Fibroblast of mammary gland (primary cell): ENCODE results near the gene ABHD1.
"Not testable (repeated sequence)": the region's sequence is repeated elsewhere in the genome, so short reads cannot be mapped to it uniquely, and the experiment has no call there.

Experiments used
- DNase-seq: peaks from one replicate; pipeline ENCODE4 v3.0.0-alpha.2; 2010; ENCODE audit warnings: low read depth
- H3K4me3 ChIP-seq: 2 replicates; pipeline ENCODE4 v1.5.1; 2011; ENCODE audit warnings: low read depth, mild to moderate bottlenecking, low read length, moderate library complexity; ENCODE audit not compliant: control insufficient read depth
- TF ChIP-seq, protein P1 (sequence below): conservative IDR thresholded peaks from 2 replicates; pipeline ENCODE4 v1.5.1; 2011; ENCODE audit warnings: low read depth, low read length, inconsistent platforms; ENCODE audit not compliant: control insufficient read depth, insufficient read depth

The ABHD1 gene

DNA sequence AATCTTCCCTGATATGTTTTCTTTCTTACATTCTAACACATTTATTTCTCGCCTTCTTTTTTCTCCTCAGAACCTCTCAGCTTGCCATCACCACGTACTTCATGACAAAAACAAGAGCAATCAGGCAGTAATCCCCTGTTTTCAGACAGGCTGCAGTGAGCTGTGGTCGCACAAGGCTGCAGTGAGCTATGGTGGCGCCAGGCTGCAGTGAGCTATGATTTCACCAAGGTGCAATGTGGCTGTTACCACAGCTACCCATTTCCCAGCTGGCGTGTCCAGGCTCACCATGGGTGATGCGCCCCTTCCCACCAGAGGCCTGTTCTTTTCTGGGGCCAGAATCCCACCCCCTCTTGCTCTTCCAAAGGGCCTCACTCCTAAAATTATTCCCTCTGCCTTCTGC, 51.0 kb downstream of the ABHD1 start:
- TF ChIP-seq, protein P1, sequence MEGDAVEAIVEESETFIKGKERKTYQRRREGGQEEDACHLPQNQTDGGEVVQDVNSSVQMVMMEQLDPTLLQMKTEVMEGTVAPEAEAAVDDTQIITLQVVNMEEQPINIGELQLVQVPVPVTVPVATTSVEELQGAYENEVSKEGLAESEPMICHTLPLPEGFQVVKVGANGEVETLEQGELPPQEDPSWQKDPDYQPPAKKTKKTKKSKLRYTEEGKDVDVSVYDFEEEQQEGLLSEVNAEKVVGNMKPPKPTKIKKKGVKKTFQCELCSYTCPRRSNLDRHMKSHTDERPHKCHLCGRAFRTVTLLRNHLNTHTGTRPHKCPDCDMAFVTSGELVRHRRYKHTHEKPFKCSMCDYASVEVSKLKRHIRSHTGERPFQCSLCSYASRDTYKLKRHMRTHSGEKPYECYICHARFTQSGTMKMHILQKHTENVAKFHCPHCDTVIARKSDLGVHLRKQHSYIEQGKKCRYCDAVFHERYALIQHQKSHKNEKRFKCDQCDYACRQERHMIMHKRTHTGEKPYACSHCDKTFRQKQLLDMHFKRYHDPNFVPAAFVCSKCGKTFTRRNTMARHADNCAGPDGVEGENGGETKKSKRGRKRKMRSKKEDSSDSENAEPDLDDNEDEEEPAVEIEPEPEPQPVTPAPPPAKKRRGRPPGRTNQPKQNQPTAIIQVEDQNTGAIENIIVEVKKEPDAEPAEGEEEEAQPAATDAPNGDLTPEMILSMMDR: no peak
- H3K4me3 ChIP-seq: no peak overlapping the region
- no peak for DNase-seq

DNA sequence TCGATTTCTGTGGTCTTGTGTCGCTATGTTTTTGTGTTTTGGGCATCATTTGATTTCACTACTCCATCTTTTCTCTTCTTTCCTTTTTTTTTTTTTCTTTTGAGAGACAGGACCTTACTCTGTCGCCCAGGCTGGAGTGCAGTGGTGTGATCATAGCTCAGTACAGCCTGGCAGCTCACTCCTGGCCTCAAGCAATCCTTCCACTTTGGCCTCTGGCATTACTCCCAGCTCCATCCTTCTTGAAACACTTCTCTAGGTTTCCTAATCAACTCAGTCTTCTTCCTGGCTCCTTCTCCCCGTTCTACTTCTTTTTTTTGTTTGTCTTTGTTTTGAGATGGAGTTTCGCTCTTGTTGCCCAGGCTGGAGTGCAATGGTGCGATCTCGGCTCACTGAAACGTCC, 51.7 kb downstream of the ABHD1 start:
- TF ChIP-seq, protein P1: no peak
- H3K4me3 ChIP-seq: no peak overlapping the region
- peak; percentile 40 for DNase-seq

- not testable (repeated sequence) for H3K4me3 ChIP-seq, DNase-seq
Observed at GRCh38 chr2:27175781-27176180, 52.2 kb downstream of the ABHD1 start.

GRCh38 chr2:27177441-27178351, 54.1 kb downstream of the ABHD1 start:
- TF ChIP-seq, protein P1: no peak
- DNase-seq: no peak

DNA sequence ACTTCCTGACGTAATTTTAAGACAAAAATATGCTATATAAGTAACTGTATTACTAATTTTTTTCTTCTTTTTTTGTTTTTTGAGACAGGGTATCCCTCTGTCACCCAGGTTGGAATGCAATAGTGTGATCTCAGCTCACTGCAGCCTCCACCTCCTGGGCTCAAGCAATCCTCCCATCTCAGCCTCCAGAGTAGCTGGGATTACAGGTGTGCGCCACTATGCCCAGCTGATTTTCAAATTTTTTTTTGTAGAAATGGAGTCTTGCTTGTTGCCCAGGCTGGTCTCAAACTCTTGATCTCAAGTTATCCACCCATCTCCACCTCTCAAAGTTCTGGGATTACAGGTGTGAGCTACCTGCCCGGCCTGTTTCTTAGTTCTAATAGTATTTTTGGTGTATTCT, 54.9 kb downstream of the ABHD1 start:
- DNase-seq: no peak
- TF ChIP-seq, protein P1: no peak
- no peak overlapping the region for H3K4me3 ChIP-seq

More at GRCh38 chr2:27177441-27178351, 54.1 kb downstream of the ABHD1 start:
- H3K4me3 ChIP-seq: no peak overlapping the region

GRCh38 chr2:27179344-27180000, 55.9 kb downstream of the ABHD1 start:
- no peak for DNase-seq
- TF ChIP-seq, protein P1: no peak
- no peak overlapping the region for H3K4me3 ChIP-seq
